HG03097 (cell line): ENCODE results near the gene KRT3.

Experiments
- ATAC-seq: cut with Tn5 transposase; IDR thresholded peaks from one replicate; pipeline ENCODE4 v1.9.1; 2021; ENCODE audit not compliant: unreplicated experiment, low FRiP score

The KRT3 gene

GRCh38 chr12:52784909-52785308, 11.0 kb downstream of the KRT3 start:
- ATAC-seq: no peak

DNA sequence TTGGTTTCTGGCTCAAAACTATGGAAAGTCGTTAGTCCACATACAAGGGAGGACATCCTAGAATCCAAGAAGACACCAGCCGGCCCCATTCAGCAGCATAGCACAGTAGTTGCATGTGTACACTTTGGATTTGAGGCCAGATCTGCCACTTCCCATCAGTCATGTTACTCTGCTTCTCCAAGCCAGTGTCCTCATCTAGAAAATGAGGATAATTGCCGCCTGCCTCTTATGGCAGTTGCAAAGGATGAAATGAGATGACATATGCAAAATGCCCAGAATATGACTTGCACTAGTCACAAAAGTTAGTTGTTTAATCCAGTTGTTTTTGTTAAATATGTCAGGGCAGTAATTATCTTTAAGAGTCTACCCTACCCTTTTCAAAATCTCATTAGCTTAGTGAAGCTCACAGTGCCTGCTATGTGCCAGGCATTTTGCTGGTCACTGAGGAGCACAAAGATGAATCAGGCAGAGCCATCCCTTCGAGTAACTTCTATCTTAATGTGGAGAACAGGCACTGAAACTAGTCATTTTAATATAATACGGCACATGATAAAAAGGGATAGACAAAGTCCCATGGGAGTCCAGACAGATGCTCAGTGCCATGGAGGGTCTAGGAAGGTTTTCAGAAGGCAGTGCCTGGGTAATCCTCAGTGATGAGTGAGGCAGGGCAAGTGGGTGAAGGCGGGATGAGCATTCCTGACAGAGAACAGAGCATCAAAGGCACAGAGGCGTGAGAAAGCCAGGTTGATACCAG, 12.2 kb downstream of the KRT3 start:
- ATAC-seq: no peak

DNA sequence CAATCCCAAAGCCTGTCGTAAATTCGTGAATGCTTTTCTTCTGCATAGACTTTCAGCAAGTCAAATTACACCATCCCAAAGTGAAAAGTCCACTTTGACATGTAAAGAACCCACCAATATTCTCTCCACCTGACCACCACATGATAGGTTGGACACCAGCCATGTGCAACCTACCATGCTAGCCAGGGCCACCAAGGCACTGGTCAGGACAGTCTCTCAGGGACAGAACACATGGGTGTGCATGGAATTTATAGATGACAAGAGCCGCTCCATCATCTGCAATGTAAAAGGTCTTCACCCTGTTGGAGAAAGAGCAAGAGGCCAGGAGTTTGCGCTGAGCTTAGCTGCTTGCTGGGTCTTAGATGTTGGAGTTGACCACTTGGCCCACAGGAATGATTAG, 13.4 kb downstream of the KRT3 start:
- ATAC-seq: no peak

- ATAC-seq: no peak
Measured at GRCh38 chr12:52781399-52782082, 14.4 kb downstream of the KRT3 start.

DNA sequence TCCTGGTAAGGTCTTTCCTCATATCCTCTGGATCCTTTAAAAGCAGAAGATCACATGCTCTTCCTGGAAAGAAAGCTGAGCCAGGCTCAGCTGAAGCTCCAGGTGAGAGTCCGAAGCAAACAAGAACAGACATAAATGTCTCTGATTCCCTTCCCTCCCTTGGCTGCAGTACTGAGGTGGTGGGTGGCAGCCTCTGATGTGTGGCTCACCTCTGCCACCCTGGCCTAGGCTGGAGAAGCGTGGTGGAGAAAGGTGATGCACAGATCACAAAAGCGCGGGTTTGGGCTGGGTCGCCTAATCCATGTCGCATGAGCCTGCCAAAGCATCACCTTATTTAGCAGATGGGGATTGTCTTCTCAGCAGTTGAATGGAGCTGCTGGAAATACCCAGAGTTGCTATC, 16.0 kb downstream of the KRT3 start:
- ATAC-seq: no peak

DNA sequence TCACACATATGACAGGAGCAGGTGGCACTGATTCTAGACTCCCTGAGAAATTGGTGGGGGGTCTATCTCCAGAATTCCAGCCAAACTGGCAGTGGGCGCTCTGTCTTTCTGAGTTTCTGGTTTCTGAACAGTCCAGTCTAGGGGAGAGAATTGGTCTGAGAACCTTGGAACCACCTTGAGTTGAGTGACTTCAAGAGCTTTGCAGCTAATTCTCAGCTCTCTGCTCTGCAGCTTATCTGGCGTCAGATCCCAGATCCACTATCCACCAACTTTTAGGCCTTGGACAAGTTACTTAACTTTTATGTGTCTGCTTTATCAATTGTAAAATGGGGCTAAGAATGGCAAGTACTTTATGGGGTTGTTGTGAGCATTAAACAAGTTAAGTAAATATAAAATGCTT, 17.1 kb downstream of the KRT3 start:
- no peak for ATAC-seq

DNA sequence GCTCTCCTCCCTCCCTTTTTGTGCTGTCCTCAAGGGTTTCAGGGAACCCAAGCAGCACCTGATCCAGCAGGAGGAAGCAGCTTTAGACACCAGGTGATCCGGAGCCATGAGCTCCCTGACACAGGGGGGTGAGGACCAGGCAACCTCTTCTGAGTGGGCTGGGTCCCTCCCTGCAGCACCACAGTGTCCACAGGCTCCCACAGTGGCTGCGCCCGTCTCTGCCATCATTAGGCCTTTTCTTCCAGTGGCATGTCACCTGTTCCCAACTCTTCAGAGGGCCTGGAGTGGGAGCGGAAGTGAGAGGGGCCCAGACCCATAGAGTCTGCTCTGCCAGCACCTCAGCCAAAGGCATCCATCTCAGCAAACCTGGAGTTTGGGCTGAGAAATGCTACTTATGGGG, 18.4 kb downstream of the KRT3 start:
- ATAC-seq: no peak

- ATAC-seq: no peak
Measured at GRCh38 chr12:52776913-52777395, 19.0 kb downstream of the KRT3 start, which contains the start of gene KRT76. Gene KRT76 (minus strand): TSS chr12:52777345. CDS start chr12:52777291, 54 bp downstream.

- ATAC-seq: no peak
Measured at GRCh38 chr12:52776435-52776834, 19.5 kb downstream of the KRT3 start.

GRCh38 chr12:52774629-52775250, 21.2 kb downstream of the KRT3 start:
- no peak for ATAC-seq

DNA sequence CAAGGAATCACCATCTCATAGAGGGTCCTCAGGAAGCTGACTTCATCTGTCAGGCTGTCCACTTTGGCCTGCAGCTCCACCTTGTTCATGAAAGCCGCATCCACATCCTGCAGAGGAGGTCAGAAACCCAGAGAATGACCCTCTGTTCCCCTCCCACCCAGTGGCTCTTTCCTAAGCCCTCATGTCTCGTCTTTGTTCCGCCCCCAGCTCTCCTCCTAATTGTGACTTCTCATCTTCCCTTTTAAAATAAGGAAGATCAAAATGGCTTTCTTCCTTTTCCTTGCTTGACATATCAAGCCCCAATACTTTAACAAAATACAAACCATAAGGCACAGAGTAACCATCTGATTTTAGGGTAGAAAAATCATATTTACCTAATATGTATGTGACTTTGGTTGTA, 23.1 kb downstream of the KRT3 start:
- ATAC-seq: no peak

- ATAC-seq: no peak
Measured at GRCh38 chr12:52772188-52772587, 23.7 kb downstream of the KRT3 start.

- no peak for ATAC-seq
Measured at GRCh38 chr12:52771505-52771904, 24.4 kb downstream of the KRT3 start.

DNA sequence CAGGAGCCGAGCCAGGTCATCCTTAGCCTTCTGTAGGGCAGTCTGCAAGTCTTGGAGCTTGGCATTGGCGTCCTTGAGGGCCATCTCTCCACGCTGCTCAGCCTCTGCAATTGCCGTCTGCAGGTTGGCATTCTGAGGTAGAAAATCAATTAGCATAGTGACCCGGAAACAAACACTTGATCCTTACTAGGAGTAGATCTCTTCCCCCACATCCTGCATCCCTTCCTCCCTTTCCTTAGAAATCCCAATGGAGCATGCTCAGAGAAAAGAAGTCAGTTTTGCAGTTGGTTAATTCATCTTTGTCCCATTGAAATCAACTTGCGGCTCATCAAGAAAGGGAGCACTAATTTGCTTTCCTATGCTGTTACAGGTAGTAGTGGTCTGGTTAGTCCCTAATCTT, 24.8 kb downstream of the KRT3 start:
- ATAC-seq: no peak

DNA sequence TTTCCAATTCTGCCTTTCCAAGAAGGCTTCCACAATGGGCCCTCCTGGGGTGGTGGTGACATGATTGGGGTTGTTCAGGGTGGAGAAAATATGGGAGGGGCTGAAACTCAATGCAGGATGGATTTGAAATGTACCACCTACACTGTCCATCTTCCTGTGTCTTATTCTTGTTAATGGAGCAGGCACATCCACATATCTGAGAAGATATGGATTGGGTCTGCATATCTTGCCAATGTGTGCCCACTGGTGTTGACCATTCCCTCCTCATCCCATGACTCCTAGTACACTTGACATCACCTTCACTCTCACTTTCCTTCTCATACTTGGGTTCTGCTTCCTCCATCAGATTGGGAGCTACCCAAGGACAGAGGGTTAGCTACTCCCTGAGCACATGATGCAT, 26.0 kb downstream of the KRT3 start:
- ATAC-seq: no peak

DNA sequence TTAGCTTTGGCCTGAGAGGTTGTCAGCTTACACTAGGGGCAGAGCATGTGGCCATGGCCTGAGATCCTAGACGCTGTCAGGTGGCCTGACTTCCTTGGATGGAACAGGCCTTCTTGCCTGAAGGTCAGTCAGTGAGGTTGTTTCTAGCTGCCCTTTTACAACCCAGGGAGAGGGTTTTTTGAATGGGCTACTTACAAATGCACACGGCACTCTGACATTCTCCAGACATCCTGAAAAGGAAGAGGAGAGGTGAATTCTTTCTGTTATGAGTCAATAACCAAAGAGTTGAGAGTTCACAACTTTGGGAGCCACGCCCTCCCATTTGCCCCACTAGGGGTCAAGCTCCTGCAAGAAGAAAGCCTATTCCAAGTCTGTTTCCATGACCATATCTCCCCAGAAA, 26.6 kb downstream of the KRT3 start:
- no peak for ATAC-seq

GRCh38 chr12:52768479-52769200, 27.3 kb downstream of the KRT3 start:
- ATAC-seq: no peak

DNA sequence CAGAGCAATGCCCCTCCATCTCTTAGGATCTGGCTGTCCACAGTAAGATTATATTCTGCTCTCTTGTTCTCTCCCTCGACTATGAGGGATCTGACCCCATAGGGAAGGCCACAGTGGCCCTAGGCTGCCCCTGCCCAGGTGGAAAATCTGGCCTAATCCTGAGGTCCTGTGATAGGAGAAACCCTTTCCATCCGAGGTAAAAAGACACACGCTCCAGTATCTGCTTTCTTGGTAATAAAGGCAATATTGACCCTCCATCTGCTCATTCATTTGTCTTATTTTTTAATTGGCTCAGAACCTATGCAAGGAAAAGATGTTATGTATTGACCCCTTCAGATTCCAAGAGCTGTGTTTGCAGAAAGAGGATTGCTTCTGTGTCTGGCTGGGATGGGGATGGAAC, 28.5 kb downstream of the KRT3 start:
- ATAC-seq: no peak

DNA sequence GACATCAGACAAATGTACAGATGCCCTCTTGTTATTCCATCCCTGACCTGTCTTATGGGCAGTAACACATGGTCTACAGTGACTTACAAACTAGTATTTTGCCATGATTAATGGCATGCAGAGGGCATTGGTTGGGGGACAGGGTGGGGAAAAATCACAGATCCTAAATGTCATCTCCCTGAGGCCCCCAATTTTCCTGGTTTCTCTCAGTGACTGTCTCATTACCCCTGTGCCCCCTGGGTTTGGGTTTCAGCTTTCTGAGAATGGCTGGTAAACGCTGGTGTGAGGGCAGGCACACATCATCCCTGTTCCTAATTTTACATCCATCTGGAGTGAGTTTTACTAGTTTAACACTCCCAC, 28.9 kb downstream of the KRT3 start:
- ATAC-seq: no peak

DNA sequence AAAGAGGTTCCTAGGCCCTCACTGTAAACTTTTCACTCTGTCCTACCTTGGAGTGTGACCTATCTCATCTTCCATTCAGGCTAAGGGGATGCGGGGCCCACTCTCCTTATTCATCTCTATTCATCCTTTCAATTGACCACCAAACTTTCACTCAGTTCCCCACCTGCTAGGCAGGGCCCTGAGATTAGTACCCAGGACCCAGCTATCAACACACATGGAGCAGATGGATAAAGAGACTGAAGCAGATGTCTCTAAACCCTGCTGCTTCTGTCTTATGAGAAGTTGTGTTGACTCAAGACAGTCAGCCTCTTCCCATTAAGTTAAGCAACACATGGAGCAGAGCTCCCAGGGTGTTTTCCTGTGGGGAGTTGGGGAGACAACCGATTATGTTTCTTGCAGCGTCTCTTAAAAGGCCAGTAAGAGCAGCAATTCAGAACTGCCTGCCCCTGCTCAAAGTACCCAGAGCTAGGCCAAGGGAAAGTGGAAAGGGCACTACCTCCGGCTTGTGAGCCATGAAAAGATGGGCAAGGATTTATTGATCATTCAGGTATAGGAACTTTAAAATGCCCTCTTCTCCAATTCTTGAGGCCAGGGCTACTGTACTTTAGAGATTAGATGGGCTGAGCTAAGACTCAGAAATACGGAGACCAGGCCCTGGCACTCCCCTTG, 29.4 kb downstream of the KRT3 start:
- ATAC-seq: no peak

- ATAC-seq: no peak
Measured at GRCh38 chr12:52765702-52766101, 30.2 kb downstream of the KRT3 start.
